Neuronal stem cell (in vitro differentiated cells): ENCODE data around the gene ST14.

Experiments
- DNase-seq: peaks from one replicate; pipeline ENCODE4 v3.0.0-alpha.2; 2013; ENCODE audit warnings: low spot score
- H2AFZ ChIP-seq: one replicate; pipeline ENCODE4 v1.6.1; 2013; ENCODE audit warnings: mild to moderate bottlenecking, low read length, inconsistent platforms
- H2AK5ac ChIP-seq: 2 replicates; pipeline ENCODE4 v1.6.1; 2013; ENCODE audit warnings: low read depth, mild to moderate bottlenecking, inconsistent platforms, low read length, moderate library complexity, mixed read lengths
- H2BK120ac ChIP-seq: 2 replicates; pipeline ENCODE4 v1.6.1; 2013; ENCODE audit warnings: low read depth, mild to moderate bottlenecking, inconsistent platforms, low read length, moderate library complexity, mixed read lengths
- H2BK12ac ChIP-seq: one replicate; pipeline ENCODE4 v1.6.1; 2013; ENCODE audit warnings: low read length, inconsistent platforms
- H2BK15ac ChIP-seq: 2 replicates; pipeline ENCODE4 v1.6.1; 2013; ENCODE audit warnings: mild to moderate bottlenecking, low read length, inconsistent platforms, mixed read lengths
- H2BK5ac ChIP-seq: one replicate; pipeline ENCODE4 v1.6.1; 2013; ENCODE audit warnings: inconsistent platforms, mild to moderate bottlenecking, low read length, moderate library complexity
- H3K14ac ChIP-seq: one replicate; pipeline ENCODE4 v1.6.1; 2013; ENCODE audit warnings: low read length, inconsistent platforms
- H3K18ac ChIP-seq: 2 replicates; pipeline ENCODE4 v1.6.1; 2013; ENCODE audit warnings: low read length, inconsistent platforms
- H3K23ac ChIP-seq: 2 replicates; pipeline ENCODE4 v1.6.1; 2013; ENCODE audit warnings: low read depth, mild to moderate bottlenecking, mixed read lengths, low read length, inconsistent platforms; ENCODE audit not compliant: poor library complexity
- H3K27ac ChIP-seq: replicated peaks from 3 replicates; pipeline ENCODE4 v1.5.1; 2013; ENCODE audit warnings: low read length, inconsistent platforms
- H3K27me3 ChIP-seq, 3 experiments: 2 replicates each; pipeline ENCODE4 v1.6.1; 2013; ENCODE audit warnings: low read length in 3 of 3, mild to moderate bottlenecking in 2 of 3, inconsistent platforms in 1 of 3, low read depth in 1 of 3, mixed read lengths in 1 of 3, moderate library complexity in 1 of 3; ENCODE audit not compliant: control insufficient read depth in 3 of 3, insufficient read depth in 3 of 3
- H3K36me3 ChIP-seq, 2 donors: replicated peaks in 1 of 2; 2 replicates each; pipeline ENCODE4 v1.6.1; 2013; ENCODE audit warnings: low read length in 2 of 2; ENCODE audit not compliant: control insufficient read depth in 2 of 2, insufficient read depth in 2 of 2
- H3K4ac ChIP-seq: 2 replicates; pipeline ENCODE4 v1.6.1; 2013; ENCODE audit warnings: inconsistent platforms, mild to moderate bottlenecking, low read length, moderate library complexity
- H3K4me1 ChIP-seq, 2 donors: 1 replicate in 1 of 2; 2 replicates in 1 of 2; pipeline ENCODE4 v1.6.1; 2013; ENCODE audit warnings: low read length in 2 of 2, low read depth in 1 of 2; ENCODE audit not compliant: control insufficient read depth in 2 of 2, insufficient read depth in 1 of 2
- H3K4me2 ChIP-seq: one replicate; pipeline ENCODE4 v1.6.1; 2013; ENCODE audit warnings: mild to moderate bottlenecking, low read length, inconsistent platforms; ENCODE audit not compliant: insufficient read depth, poor library complexity, severe bottlenecking
- H3K4me3 ChIP-seq, 2 donors: 2 replicates each; pipeline ENCODE4 v1.5.1; 2013; ENCODE audit warnings: low read length in 2 of 2, mild to moderate bottlenecking in 2 of 2, inconsistent platforms in 1 of 2, moderate library complexity in 1 of 2
- H3K79me1 ChIP-seq: one replicate; pipeline ENCODE4 v1.6.1; 2013; ENCODE audit warnings: low read depth, mild to moderate bottlenecking, inconsistent platforms, low read length, moderate library complexity
- H3K9ac ChIP-seq: one replicate; pipeline ENCODE4 v1.6.1; 2013; ENCODE audit warnings: mild to moderate bottlenecking, low read depth, low read length, inconsistent platforms; ENCODE audit not compliant: poor library complexity
- H3K9me3 ChIP-seq, 2 donors: replicated peaks in 1 of 2; 2 replicates each; pipeline versions ENCODE3 to v1.6.1; 2013; ENCODE audit warnings: low read length in 2 of 2, mild to moderate bottlenecking in 2 of 2, inconsistent platforms in 1 of 2, low read depth in 1 of 2, mixed read lengths in 1 of 2, moderate library complexity in 1 of 2; ENCODE audit not compliant: control insufficient read depth in 2 of 2, insufficient read depth in 1 of 2
- H4K8ac ChIP-seq: one replicate; pipeline ENCODE4 v1.6.1; 2013; ENCODE audit warnings: low read depth, mild to moderate bottlenecking, inconsistent platforms, low read length, moderate library complexity
- H4K91ac ChIP-seq: one replicate; pipeline ENCODE4 v1.6.1; 2013; ENCODE audit warnings: low read length, low read depth, mild to moderate bottlenecking, inconsistent platforms; ENCODE audit not compliant: poor library complexity
- WGBS, 2 donors: extraction: QIAGEN DNeasy Blood & Tissue Kit; methylation state at CpG; one replicate each; pipeline ENCODE4 v1.1.7; 2013; ENCODE audit warnings: missing lambda C conversion rate in 2 of 2, mixed read lengths in 1 of 2; ENCODE audit not compliant: insufficient read length in 2 of 2, insufficient replicate concordance in 1 of 2; ENCODE audit errors: extremely low coverage in 2 of 2; 5-methylcytosine and 5-hydroxymethylcytosine counted together

Gene ST14

DNA sequence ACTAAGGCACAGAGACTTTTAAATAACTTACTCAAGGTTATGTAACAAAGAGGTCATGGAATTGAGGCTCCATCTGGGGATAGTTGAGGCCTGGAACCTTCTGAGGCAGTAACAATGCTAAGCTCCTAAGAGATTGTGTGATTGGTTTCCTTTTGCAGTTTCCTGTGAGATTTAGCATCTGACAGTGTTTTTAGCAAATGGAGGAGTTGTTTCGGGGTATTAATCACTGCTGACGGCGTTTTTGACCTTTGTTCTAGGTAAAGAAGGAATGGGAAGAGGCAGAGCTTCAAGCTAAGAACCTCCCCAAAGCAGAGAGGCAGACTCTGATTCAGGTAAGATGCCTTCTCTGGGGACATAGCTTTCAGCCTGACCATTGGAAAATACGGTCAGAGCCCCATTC lies 32.1 kb upstream of the ST14 start:
- H3K4me3 ChIP-seq: no peak overlapping the region
- no peak overlapping the region for H4K91ac ChIP-seq
- no CpG with 5 or more reads among the region's 4 CpGs for WGBS, 2 donors
- peaks cover 58 to 100% of the 10 kb centered on the region in 2 donors for H3K36me3 ChIP-seq
- H2BK5ac ChIP-seq: no peak overlapping the region
- no peak overlapping the region for H3K23ac ChIP-seq
- H3K79me1 ChIP-seq: peaks cover 1% of the 10 kb centered on the region
- H3K4me1 ChIP-seq: no peaks in the 10 kb centered on the region
- no peak overlapping the region for H2AK5ac ChIP-seq
- H2BK15ac ChIP-seq: no peak overlapping the region
- H3K4me2 ChIP-seq: no peak overlapping the region
- peaks cover 3% of the 10 kb centered on the region in 2 donors for H3K9me3 ChIP-seq
- H2AFZ ChIP-seq: no peak overlapping the region
- H3K27me3 ChIP-seq: no peaks in the 10 kb centered on the region
- no peak overlapping the region for H3K18ac ChIP-seq
- no peak overlapping the region for H3K9ac ChIP-seq
- no peak overlapping the region for H3K4ac ChIP-seq
- H2BK120ac ChIP-seq: no peak overlapping the region
- H3K14ac ChIP-seq: no peak overlapping the region
- H2BK12ac ChIP-seq: no peak overlapping the region
- no peak overlapping the region for H4K8ac ChIP-seq
- no peak overlapping the region for H3K27ac ChIP-seq
- DNase-seq: no peak

DNA sequence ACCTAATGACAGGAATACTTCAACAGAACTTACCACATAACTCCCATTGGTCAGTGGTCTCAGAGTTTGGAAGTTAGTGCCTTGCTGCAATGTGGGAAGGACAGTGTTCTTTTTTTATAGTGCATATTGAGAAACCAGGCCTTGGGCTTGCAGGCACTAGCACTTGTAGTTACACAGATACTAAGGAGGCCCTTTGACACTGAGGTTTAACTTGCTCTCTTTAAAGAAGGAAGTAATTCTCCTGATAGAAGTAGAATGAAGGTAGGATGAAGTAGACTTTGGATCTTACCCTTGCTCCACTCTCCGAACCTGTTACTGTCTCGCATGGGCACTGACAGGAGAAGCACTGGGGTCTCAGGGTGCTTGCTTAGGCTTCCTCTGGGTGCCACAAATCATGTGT lies 31.0 kb upstream of the ST14 start:
- H3K79me1 ChIP-seq: peaks cover 1% of the 10 kb centered on the region
- H3K23ac ChIP-seq: no peak overlapping the region
- H3K27me3 ChIP-seq: no peaks in the 10 kb centered on the region
- no peak overlapping the region for H3K4ac ChIP-seq
- H3K9me3 ChIP-seq: peaks cover 3 to 6% of the 10 kb centered on the region in 2 donors
- H2AK5ac ChIP-seq: no peak overlapping the region
- H4K91ac ChIP-seq: no peak overlapping the region
- no peak overlapping the region for H2BK15ac ChIP-seq
- H3K4me3 ChIP-seq: no peak overlapping the region
- H3K9ac ChIP-seq: no peak overlapping the region
- H3K4me1 ChIP-seq: no peaks in the 10 kb centered on the region
- no peak overlapping the region for H2BK120ac ChIP-seq
- H4K8ac ChIP-seq: no peak overlapping the region
- peaks cover 55 to 100% of the 10 kb centered on the region in 2 donors for H3K36me3 ChIP-seq
- H2AFZ ChIP-seq: no peak overlapping the region
- no peak for DNase-seq
- H3K18ac ChIP-seq: no peak overlapping the region
- H3K4me2 ChIP-seq: no peak overlapping the region
- H3K14ac ChIP-seq: no peak overlapping the region
- no peak overlapping the region for H2BK5ac ChIP-seq
- no CpG with 5 or more reads among the region's 2 CpGs for WGBS, 2 donors
- no peak overlapping the region for H3K27ac ChIP-seq
- H2BK12ac ChIP-seq: no peak overlapping the region

DNA sequence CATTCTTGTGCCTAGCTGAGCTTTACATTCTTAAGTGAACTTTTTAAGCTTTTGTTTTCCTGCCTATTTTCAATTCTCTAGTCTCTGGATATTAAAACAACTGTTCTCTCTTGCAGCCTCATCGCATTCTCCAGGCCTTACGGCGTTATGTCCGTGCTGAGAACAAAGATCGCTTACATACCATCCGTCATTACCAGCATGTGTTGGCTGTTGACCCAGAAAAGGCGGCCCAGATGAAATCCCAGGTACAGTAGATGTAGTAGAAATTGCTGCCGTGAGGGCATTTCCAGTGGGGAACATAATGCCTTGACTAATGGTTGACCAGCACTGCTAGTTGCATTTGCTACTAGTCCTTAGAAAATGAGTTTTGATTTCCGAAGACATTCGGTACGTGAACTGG lies 29.7 kb upstream of the ST14 start:
- no peak overlapping the region for H4K8ac ChIP-seq
- no peak for DNase-seq
- H2BK15ac ChIP-seq: no peak overlapping the region
- H3K9ac ChIP-seq: no peak overlapping the region
- no peak overlapping the region for H2AK5ac ChIP-seq
- H3K4ac ChIP-seq: no peak overlapping the region
- H3K4me1 ChIP-seq: no peaks in the 10 kb centered on the region
- no peak overlapping the region for H4K91ac ChIP-seq
- H3K9me3 ChIP-seq: peaks cover 3 to 6% of the 10 kb centered on the region in 2 donors
- H3K27me3 ChIP-seq: no peaks in the 10 kb centered on the region
- no peak overlapping the region for H3K14ac ChIP-seq
- WGBS, 2 donors: no CpG with 5 or more reads among the region's 11 CpGs
- H3K27ac ChIP-seq: no peak overlapping the region
- peaks cover 60 to 99% of the 10 kb centered on the region in 2 donors for H3K36me3 ChIP-seq
- H2AFZ ChIP-seq: no peak overlapping the region
- no peak overlapping the region for H2BK120ac ChIP-seq
- H3K4me3 ChIP-seq: no peak overlapping the region
- H3K4me2 ChIP-seq: no peak overlapping the region
- no peak overlapping the region for H2BK5ac ChIP-seq
- H3K79me1 ChIP-seq: peaks cover 4% of the 10 kb centered on the region
- no peak overlapping the region for H3K23ac ChIP-seq
- H3K18ac ChIP-seq: no peak overlapping the region
- H2BK12ac ChIP-seq: no peak overlapping the region

DNA sequence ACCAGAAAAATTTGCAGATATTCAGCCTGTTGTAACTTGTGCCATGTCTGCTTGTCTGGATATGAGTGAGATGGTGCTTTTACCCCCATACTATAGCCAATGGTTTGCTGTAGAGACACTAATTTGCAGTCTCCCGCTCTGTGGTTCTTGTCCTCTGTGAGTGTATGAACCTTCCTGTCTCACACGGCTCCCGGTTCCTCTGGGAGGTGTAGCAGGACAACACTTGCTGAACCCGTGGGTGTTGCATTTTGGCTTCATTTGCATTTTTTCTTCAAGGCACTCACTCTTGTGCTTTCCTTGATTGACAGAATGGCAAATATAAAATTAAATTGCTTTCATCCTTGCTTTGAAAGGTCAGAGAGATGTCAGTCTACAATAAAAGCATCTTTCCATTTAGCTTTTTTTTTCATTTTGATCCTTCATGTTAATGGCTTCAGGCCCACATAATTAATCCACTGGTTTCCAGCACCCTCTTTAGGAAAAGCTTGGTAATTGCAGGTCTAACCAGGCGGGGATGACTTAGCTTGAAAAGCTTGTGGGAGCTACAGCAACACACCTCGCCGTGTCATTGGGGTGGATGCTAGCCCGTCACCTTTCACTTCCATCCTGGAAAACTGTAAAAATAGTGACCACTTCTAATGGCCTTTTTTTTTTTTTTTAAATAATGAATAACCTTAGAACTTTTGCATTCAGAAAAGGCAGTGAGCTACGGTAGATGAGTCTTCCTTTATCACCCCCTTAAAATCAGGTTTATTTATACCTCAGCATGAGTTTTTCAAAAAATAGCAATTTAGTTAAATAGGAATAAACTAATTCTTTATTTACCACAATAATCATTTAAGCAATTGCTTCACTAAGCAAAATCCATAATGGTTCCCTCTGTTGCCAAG lies 27.4 kb upstream of the ST14 start:
- H2BK15ac ChIP-seq: no peak overlapping the region
- no CpG with 5 or more reads among the region's 9 CpGs for WGBS, 2 donors
- no peak overlapping the region for H3K27ac ChIP-seq
- H3K4me2 ChIP-seq: no peak overlapping the region
- no peaks in the 10 kb centered on the region for H3K4me1 ChIP-seq
- H2BK12ac ChIP-seq: no peak overlapping the region
- no peak overlapping the region for H4K8ac ChIP-seq
- no peak overlapping the region for H2BK120ac ChIP-seq
- no peak overlapping the region for H2BK5ac ChIP-seq
- H3K4ac ChIP-seq: no peak overlapping the region
- H3K14ac ChIP-seq: no peak overlapping the region
- peaks cover 4 to 6% of the 10 kb centered on the region in 2 donors for H3K9me3 ChIP-seq
- H4K91ac ChIP-seq: no peak overlapping the region
- DNase-seq: peak; percentile 48
- no peak overlapping the region for H3K18ac ChIP-seq
- H2AFZ ChIP-seq: no peak overlapping the region
- H2AK5ac ChIP-seq: no peak overlapping the region
- H3K79me1 ChIP-seq: peaks cover 4% of the 10 kb centered on the region
- H3K27me3 ChIP-seq: no peaks in the 10 kb centered on the region
- H3K23ac ChIP-seq: no peak overlapping the region
- H3K4me3 ChIP-seq: no peak overlapping the region
- H3K9ac ChIP-seq: no peak overlapping the region
- H3K36me3 ChIP-seq: peaks cover 63 to 99% of the 10 kb centered on the region in 2 donors
